GM12878 (cell line): ENCODE data around the gene PID1.

Experiments used
- BHLHE40 ChIP-seq, 2 experiments: fragments of 450-650 bp in 1 of 2; IDR thresholded peaks; 2 replicates each; pipeline ENCODE4 v1.6.1; 2011 to 2017; ENCODE audit warnings: low read depth in 2 of 2, borderline replicate concordance in 1 of 2, improper control_type of control experiment in 1 of 2, low read length in 1 of 2, mild to moderate bottlenecking in 1 of 2
- CBX3 ChIP-seq: fragments of 200-600 bp; sonication (generic); IDR thresholded peaks from 2 replicates; pipeline ENCODE4 v1.6.1; 2016; ENCODE audit warnings: low read depth, borderline replicate concordance
- ETV6 ChIP-seq, 2 experiments: fragments of 450-650 bp in 1 of 2; IDR thresholded peaks in 1 of 2; conservative IDR thresholded peaks in 1 of 2; 2 replicates each; pipeline ENCODE4 v1.6.1; 2014; ENCODE audit warnings: antibody characterized with exemption in 1 of 2, borderline replicate concordance in 1 of 2, low read depth in 1 of 2, mild to moderate bottlenecking in 1 of 2, moderate library complexity in 1 of 2
- SUPT20H ChIP-seq: IDR thresholded peaks from 2 replicates; pipeline ENCODE4 v1.6.1; 2011; ENCODE audit warnings: low read depth, mild to moderate bottlenecking, low read length, moderate library complexity, borderline replicate concordance; ENCODE audit not compliant: control insufficient read depth
- TF ChIP-seq, protein P1 (sequence below): IDR thresholded peaks from 2 replicates; pipeline ENCODE4 v1.6.1; 2012; ENCODE audit warnings: low read depth, low read length, improper control_type of control experiment
- TF ChIP-seq, protein P2 (sequence below): IDR thresholded peaks from 2 replicates; pipeline ENCODE4 v1.6.1; 2012; ENCODE audit warnings: low read length, inconsistent platforms
- TF ChIP-seq, protein P3 (sequence below): IDR thresholded peaks from 2 replicates; pipeline ENCODE4 v1.6.1; 2012; ENCODE audit warnings: mild to moderate bottlenecking, low read depth, low read length
- TF ChIP-seq, protein P4 (sequence below): fragments of 450-650 bp; IDR thresholded peaks from 2 replicates; pipeline ENCODE4 v1.6.1; 2016; ENCODE audit warnings: mild to moderate bottlenecking
- TF ChIP-seq, protein P5 (sequence below): IDR thresholded peaks from 2 replicates; pipeline ENCODE4 v1.6.1; 2011; ENCODE audit warnings: mild to moderate bottlenecking, low read depth, low read length, moderate library complexity; ENCODE audit not compliant: insufficient replicate concordance

DNA sequence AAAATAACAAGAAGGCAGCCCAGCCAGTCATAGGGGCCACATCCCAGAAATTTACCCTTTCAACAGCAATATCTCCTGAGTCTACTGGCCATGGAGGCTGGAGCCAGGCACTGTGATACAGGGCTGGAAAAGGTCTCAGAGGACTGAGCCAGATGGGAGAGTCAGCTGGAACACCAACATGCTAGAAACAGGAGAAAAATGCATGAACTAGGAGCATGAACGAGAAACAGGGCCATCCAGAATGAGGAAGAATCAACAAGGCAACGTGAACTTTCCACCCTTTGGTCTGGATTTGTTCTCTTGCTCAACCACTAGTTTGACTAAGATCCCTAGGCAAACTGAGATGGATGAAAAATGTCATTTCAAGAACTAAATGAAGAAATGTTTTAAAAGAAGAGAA is 13.1 kb downstream of the PID1 start:
- TF ChIP-seq, protein P1, sequence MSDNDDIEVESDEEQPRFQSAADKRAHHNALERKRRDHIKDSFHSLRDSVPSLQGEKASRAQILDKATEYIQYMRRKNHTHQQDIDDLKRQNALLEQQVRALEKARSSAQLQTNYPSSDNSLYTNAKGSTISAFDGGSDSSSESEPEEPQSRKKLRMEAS: no peak
- TF ChIP-seq BHLHE40 (IDR thresholded peaks at IDR 0.05; ENCODE audit: borderline replicate concordance in 1 of 2, low read depth in 2 of 2, low read length in 1 of 2) (no peak), SUPT20H (no peak), ETV6 (conservative IDR thresholded peaks at IDR 0.05 in 1 of 2, IDR thresholded peaks at IDR 0.05 in 1 of 2; ENCODE audit: borderline replicate concordance in 1 of 2, low read depth in 1 of 2) (no peak), CBX3 (no peak)
- TF ChIP-seq, protein P2, sequence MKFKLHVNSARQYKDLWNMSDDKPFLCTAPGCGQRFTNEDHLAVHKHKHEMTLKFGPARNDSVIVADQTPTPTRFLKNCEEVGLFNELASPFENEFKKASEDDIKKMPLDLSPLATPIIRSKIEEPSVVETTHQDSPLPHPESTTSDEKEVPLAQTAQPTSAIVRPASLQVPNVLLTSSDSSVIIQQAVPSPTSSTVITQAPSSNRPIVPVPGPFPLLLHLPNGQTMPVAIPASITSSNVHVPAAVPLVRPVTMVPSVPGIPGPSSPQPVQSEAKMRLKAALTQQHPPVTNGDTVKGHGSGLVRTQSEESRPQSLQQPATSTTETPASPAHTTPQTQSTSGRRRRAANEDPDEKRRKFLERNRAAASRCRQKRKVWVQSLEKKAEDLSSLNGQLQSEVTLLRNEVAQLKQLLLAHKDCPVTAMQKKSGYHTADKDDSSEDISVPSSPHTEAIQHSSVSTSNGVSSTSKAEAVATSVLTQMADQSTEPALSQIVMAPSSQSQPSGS: no peak
- TF ChIP-seq, protein P3, sequence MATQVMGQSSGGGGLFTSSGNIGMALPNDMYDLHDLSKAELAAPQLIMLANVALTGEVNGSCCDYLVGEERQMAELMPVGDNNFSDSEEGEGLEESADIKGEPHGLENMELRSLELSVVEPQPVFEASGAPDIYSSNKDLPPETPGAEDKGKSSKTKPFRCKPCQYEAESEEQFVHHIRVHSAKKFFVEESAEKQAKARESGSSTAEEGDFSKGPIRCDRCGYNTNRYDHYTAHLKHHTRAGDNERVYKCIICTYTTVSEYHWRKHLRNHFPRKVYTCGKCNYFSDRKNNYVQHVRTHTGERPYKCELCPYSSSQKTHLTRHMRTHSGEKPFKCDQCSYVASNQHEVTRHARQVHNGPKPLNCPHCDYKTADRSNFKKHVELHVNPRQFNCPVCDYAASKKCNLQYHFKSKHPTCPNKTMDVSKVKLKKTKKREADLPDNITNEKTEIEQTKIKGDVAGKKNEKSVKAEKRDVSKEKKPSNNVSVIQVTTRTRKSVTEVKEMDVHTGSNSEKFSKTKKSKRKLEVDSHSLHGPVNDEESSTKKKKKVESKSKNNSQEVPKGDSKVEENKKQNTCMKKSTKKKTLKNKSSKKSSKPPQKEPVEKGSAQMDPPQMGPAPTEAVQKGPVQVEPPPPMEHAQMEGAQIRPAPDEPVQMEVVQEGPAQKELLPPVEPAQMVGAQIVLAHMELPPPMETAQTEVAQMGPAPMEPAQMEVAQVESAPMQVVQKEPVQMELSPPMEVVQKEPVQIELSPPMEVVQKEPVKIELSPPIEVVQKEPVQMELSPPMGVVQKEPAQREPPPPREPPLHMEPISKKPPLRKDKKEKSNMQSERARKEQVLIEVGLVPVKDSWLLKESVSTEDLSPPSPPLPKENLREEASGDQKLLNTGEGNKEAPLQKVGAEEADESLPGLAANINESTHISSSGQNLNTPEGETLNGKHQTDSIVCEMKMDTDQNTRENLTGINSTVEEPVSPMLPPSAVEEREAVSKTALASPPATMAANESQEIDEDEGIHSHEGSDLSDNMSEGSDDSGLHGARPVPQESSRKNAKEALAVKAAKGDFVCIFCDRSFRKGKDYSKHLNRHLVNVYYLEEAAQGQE: no peak
- TF ChIP-seq, protein P4, sequence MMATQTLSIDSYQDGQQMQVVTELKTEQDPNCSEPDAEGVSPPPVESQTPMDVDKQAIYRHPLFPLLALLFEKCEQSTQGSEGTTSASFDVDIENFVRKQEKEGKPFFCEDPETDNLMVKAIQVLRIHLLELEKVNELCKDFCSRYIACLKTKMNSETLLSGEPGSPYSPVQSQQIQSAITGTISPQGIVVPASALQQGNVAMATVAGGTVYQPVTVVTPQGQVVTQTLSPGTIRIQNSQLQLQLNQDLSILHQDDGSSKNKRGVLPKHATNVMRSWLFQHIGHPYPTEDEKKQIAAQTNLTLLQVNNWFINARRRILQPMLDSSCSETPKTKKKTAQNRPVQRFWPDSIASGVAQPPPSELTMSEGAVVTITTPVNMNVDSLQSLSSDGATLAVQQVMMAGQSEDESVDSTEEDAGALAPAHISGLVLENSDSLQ: no peak
- TF ChIP-seq, protein P5, sequence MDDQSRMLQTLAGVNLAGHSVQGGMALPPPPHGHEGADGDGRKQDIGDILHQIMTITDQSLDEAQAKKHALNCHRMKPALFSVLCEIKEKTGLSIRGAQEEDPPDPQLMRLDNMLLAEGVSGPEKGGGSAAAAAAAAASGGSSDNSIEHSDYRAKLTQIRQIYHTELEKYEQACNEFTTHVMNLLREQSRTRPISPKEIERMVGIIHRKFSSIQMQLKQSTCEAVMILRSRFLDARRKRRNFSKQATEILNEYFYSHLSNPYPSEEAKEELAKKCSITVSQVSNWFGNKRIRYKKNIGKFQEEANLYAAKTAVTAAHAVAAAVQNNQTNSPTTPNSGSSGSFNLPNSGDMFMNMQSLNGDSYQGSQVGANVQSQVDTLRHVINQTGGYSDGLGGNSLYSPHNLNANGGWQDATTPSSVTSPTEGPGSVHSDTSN: no peak
